ENCODE results near the gene TALDO1. TPM values are rescaled to one million over a fixed set of nuclear protein-coding genes. Genes with fewer than 3 reads are reported as not detected.

TALDO1 gene
- total and polyA plus RNA-seq, 2 of the 8 experiments (the other 6 are each of a cell fraction or from before 2014, with no cell fraction given), result 265 to 308 TPM

DNA sequence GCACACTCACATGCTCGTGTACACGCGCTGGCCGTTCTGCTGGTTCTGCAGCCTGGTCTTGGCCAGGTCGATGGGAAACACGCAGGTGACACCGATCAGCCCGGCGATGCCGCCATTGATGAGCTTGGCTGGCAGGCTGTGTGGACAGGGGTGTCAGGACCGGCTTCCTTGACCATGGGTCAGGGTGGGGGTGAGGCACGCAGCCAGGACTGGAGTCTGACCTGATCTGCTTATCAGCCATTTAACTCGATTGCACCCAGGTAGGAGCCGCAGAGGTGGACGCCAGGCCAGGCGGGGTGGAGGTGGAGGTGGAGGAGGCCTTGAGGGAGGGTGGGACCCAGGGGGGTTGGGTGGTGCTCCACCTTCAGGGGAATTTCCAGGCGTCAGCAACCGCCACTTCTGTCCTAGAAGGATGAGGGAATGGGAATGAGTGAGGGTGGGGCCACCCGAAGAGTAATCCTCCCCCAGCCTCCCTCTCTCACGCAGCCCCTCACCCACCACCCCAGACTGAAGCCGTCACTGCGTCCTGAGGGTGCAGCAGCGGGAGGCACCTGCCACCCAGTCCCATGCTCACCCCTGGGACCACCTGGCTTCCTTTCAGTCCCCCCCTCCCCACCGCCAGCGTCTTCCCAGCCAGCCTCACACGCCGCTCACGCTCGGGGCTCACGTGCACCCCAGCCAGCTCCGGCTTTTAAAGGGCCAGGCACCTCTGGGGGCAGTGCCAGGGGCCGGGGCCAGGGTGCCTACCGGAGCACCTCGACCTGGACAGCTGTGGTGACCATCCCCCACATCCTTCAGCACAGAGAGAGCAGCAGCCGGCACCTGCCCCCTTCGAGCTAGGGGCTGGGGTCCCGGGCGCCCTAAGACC lies 47.7 kb downstream of the TALDO1 start (continued):
- no peak for TF ChIP-seq FOSL1 (IDR thresholded peaks at IDR 0.05; ENCODE audit: insufficient read depth, low read depth, low read length)
- no peak for TF ChIP-seq JUN (IDR thresholded peaks at IDR 0.05; ENCODE audit: low read depth, low read length)
- no peak for TF ChIP-seq CEBPB (IDR thresholded peaks at IDR 0.05; ENCODE audit: low read depth, low read length)

All from H1 (cell line).